GM19463 (cell line): ENCODE measurements around the gene FAM168B.

Experiments used
- ATAC-seq: cut with Tn5 transposase; IDR thresholded peaks from one replicate; pipeline ENCODE4 v1.9.1; 2021; ENCODE audit warnings: mild to moderate bottlenecking, moderate library complexity; ENCODE audit not compliant: unreplicated experiment

FAM168B gene

DNA sequence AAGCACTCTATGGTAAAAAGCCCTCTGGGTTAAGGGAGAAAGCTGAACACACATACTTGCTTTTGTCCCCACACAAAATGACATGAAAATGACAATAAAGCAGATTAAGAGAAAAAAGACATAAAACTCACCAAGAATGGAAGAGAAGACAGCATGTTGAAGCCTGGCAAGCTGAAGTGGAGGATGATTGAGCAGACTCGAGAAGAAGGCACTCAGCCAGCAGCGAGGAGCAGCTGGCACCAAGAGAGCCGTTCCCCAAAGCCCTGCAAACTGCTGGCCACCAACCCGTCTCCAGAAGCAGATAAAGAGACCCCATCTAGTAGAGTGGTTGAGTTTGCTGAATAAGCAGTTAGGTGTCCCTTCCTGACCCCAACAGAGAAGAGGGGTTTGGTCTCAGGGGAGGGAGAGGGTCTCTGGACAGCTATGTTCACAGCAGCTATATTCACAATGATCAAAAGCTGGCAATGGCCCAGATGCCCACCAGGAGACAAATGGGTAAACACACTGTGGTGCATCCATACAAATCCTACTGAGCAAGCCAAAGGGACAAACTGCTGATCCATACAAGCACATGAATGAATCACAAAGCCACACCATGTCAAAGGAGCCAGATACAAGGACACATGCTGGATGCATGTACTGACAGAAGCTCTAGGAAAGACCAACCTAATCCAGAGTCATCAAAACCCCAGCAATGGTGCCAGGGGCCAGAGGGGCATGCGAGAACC, 36.9 kb downstream of the FAM168B start:
- ATAC-seq: no peak

DNA sequence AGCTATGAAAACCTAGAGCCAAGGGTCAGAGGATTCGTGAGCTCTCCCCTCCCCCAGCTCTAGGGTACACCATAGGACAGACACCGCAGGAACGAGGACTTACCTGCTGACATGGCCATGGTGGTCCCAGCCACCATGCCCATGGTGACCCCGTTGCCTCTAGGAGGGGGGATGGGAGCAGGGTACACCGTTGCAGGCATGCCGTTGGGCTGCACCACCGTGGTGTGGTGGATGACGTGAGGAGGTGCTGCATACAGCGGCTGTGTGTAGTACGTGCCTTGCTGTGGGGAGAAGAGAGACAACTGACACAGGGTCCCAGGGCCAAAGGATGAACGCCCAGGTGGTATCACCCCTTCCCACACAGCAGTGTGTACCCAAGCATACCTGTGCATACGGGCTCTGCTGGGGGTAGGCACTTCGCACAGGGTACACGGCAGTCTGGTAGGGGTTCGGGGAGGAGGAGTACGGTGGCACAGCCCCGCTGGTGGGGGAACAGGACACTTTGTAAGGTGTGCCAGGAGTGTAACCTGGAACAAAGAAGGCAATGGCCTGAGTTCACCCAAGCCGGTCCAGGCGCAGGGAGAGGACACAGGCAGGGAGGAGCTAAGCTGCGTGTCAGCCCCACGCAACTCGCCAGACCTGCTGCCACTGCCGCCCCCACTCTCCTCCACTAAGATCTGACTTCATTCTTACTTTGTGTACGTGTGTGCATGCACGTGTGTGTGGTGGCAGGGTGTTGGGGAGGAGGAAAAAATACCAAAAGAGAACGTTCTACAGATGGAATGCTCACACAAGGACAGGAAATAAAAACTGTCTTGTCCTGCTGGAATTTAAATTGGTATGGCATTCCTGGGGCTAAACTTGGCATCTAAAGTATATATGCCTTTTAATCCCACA, 37.8 kb downstream of the FAM168B start:
- ATAC-seq: no peak

DNA sequence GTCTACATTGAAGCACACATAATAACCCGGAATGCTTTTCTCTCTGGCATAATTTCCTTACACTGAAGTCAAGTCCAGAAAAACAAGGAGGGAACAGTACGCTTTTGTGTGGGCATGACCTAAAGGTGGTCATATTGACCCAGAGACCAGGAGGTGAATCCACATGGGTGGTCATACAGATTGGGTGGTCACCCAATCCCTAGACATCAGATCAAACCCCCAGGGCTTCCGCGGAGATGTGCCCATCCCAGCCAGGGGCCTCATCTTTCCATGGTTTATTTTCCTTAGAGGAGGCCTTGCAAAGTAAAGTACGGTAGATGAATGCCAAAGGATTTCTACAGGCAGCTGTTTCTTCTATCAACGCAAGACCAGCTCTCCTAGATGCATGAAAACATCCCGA, 38.8 kb downstream of the FAM168B start:
- ATAC-seq: no peak

DNA sequence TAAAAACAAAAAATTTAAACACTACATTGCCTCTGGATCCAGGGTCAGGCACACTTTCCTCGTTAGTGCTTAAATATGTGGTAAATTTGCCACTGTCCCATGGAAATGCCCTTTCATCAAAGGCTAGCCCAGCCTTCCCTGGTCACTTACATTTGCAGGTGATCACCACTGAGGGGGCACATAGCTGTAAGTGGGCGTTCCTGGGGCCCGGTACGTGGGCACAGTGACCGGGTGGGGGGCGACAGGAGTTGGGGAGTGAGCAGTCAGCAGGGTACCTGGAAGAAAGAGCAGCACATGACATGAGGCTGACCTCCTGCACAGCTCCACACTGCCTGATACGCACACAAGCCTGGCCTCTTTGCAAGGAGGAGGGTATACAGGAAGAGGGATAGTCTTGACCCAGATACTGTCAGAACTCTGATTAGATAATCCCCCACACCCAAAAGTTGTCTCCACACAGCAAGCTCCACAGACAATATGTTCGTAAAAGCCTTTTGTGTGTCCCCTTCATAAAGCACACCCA, 40.5 kb downstream of the FAM168B start:
- ATAC-seq: no peak

DNA sequence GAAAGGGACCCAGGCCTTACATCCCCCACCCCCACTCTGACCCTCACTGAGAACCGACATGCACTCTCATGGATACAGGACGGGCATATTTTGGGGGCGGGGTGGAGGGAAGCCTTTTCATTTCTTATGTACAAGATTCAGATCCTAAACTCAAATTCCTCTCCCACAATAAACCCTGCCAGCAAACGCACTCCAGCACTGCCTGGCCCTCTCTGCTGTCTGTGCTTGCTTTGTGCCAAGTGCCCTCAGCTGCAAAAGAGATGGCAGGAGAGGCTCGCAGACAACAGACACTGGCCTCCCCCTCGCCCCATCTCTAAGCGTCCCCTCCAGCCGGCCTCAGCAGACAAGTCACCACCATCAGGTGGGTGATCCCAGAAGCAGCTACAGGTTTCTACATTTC, 42.4 kb downstream of the FAM168B start:
- no peak for ATAC-seq

DNA sequence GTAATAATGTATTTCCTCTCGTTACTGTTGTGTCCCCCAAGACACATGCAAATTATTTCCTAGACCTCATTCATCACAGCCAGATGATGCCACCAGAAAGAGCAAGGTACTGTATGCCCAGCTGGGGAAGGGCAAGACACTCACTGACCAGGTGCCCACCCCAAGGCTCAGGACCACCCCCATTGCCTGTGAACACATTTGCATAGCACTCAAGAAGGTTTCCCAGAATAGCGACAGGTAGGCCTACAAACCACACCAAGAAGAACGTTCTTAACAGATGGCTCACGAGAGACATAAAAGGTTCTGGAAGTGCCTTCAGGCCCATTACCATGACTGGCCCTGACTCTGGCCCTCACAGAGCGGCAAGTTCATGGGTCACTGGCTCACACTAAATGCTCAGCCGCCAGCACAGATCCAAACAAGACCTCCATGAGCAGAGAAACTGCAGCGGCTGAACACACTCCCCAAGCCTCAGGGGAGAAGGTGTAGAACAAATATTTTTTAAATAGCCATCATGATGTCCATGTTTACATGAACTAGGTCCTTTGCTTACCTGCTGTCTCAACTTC, 44.0 kb downstream of the FAM168B start:
- no peak for ATAC-seq

DNA sequence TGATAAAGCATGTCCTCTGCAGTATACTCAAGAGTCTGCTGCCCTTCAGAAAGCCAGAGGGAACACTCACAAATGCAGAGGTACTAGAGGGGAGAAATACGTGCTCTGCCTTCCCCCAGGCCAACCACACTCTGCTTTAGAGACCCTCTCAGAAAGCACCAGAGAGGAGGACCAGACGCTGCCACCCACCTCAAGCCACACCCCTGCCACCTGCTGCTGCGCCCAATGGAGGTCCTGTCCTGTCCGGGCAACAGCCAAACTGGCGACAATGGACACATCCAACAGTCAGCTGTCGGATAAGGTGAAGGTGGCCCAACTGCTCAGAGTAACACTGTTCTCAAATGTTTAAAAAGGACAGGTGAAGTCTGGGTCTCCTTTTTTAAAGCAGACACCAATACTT, 44.6 kb downstream of the FAM168B start:
- ATAC-seq: no peak

DNA sequence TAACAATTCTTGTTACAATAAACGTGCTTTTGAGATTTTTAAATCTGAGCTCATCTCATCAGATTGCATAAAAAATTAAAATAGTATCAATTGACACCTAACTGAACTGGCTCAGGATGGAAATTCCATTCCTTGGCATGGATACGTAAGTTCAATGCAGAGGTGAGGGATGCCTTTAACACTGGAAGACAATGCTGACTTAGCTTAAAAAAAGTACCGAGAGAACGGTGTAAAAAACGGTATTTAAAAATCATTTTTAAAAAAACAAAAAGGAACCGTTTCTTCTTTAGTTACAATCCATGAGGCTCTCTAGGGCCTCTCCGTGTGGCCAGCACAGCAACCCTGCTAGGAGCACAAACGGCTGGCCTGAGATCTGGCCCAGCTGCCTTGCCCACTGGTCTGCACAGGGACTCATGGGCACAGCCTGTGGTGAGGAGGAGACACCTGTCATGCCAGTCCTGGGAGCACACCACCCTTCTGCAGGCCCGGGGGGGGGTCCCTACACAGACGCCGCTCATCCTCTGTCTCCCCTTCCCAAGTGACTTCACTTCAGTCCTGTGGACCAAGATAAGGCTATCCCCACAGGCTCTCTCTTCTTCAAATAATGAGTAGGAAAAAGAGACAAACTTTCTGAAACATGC, 45.2 kb downstream of the FAM168B start:
- no peak for ATAC-seq

DNA sequence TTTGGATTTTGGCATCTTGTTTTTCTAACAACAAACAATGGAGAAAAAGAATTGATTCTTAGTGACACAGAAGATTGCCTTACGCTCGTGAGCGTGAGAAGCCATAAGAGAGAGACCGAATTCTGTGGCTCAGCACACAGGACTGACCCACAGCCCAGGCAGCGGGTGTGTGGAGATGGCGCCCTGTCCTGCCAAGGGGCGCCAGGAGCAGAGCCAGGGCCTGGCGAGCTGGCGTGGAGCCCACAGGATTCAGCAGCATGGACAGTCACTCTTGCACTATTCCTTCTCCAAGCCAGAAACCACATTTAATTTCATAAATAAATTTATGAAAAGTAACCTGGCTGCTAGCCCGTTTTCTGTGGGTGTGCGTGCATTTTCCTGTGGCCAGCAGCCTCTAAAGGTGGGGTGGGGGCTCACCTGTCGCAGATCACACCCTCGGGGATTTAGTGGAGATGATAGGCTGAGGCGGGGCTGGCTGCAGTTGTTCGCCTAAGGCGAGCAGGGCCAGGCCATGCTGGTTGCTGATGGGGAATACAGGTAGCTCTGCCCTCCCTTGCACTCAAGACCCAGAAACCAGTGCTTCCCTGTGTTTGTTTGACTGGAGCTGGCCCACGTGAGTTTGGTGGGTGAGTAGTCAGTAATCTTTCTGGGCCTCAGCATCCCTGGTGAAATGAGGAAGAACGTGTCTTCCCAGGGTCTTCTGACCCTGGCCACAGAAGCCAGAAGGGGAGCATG, 46.2 kb downstream of the FAM168B start:
- ATAC-seq: no peak

DNA sequence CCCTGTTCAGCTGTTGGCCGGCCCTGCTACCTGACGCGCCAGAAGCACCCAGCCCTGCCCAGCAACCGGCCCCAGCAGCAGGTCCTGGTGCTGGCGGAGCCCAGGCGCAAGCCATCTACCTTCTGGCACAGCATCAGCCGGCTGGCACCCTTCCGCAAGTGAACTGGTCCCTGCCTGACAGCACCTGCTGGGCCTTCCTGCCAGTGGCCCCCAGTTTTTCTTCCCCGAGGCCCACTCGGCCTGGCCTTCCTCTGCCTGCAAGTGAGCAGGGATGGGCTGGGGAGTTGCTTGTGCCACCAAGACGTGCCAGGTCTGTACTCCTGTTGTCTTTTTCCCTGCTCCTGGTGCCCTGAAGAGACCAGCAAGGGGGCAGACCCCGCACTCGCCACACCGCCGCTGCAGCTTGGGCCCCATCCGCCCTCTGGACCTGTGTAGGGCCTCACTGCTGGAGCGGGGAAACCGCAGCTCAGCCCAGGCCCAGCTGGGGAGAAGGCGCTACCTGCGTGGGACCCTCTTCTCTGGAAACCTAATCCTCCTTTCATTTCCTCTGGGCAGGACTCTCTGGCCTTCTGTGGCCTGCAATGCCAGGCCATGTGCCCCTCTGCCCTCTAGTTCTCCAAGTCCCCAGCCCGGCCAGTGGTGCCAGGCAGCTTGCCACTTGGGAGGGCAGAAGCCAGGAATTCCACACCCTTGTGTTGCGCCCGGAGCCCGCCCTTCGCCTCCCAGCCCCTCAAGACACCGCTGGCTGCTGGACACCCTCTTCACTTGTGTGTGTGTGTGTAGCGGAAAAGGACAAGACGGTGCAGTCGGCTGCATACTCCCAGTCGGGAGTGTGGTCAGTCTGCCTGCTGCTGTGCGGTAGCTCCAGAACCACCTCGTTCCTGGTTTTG, 47.0 kb downstream of the FAM168B start:
- ATAC-seq: no peak

DNA sequence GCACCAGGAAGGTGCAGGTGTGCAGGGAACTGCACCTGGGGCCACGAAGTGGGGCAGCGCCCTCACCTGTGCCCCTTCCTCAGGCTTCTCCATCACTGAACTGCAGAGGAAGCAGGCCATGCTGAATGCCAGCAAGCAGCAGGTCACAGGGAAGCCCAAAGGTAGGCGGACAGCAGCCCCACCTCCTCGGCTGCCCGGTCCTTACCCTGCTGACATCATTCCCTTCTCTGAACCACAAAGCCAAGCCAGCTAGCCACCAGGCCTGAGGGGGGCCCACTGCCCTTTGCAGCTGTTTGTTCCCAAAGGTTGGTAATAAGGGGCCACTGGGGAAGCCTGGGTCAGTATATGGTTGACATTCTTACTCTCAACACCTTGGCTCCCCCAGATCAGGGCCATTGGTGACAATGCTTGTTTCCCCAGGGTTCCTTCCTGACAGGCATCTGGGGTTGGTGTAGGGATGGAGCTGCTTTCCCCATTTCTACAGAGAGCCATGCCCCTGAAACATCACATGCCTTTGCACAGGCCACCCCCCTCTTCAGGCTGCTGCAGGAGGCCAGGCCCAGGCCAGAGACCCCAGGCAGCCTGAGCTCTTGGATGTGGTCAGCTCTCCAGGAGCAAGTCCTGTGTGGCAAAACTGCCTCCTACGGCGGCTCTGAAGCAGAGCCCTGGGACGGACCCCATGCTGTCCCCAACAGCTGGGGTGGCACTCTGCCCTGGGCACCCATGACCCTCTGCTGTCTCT, 47.8 kb downstream of the FAM168B start:
- no peak for ATAC-seq

DNA sequence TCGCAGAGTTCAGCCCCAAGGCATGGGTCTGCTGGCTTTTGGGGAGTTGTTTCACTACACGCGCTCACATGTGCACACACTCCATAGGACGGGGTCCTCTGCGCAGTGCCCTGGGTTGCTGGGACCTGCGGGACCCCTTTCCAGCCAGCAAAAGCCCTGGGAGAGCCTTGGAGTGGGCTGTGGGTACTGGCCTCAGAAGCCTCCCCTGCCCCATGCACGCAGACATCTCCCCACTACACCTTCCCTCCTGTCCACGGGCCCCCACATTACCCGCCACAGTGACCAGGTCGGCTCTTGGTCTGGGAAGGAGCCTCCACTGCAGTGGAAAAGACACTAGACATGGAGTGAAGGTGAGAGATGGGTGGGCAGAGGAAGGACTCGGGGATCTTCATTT, 48.5 kb downstream of the FAM168B start:
- ATAC-seq: no peak

DNA sequence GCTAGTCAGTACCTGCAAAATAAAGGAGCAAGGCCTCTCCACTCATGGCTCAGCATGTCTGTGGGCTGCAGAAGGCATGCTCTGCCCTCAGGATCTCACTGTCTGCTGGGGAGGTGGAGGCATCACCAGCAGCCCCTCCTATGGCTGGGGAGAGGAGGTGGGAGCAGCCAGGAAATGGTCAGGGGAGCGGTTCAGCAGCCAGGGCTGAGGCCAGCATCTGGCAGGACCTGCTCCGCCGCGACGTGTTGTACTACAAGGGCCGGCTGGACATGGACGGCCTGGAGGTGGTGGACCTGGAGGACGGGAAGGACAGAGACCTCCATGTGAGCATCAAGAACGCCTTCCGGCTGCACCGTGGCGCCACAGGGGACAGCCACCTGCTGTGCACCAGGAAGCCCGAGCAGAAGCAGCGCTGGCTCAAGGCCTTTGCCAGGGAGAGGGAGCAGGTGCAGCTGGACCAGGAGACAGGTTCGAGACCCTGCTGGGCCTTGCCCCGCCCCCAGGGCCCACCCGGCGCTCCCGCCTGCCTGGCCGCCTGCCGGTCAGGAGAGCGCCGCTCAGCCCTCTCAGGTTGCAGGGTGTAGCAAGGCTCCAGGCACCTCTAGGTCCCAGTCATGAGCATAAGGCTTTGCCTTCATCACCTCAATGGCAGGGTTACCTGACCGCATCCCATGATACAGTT, 49.0 kb downstream of the FAM168B start:
- no peak for ATAC-seq

DNA sequence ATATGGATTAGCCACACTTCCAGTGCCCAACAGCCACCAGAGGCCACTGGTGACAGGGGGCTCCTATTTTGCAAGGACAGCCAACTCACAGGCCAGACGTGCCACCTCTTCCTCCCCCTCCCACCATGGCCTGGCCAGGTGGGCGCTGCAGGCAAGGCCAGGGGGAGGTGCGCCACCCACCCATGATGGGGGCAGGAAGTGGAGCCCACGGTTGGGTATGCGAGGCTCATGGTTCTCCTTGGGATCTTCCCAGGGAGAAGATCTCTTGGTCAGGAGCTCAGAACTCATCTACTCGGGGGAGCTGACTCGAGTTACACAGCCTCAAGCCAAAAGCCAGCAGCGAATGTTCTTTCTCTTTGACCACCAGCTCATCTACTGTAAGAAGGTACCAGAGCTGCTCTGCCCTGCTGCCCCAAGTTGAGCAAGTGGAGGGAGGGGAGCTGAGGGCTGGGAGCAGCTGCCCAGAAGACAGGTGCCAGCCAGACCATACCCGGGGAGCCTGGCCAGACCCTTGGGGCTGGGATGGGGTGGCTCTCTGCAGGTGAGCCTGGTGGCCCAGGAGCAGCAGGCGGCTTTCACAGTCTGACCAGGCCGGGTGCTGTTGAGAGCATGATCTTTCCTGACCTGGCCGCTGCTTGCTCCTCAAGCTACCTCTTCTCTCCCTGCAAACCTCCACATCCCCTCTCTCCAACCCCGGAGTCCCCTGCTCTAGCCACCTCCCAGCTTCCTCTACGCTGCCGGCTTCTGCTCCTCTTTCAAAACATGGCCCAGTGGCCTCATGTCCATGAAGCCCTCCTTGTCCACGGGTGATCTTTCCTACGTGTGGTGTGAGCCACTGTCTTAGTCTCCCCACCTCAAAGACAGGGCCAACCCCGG, 49.8 kb downstream of the FAM168B start:
- ATAC-seq: no peak

DNA sequence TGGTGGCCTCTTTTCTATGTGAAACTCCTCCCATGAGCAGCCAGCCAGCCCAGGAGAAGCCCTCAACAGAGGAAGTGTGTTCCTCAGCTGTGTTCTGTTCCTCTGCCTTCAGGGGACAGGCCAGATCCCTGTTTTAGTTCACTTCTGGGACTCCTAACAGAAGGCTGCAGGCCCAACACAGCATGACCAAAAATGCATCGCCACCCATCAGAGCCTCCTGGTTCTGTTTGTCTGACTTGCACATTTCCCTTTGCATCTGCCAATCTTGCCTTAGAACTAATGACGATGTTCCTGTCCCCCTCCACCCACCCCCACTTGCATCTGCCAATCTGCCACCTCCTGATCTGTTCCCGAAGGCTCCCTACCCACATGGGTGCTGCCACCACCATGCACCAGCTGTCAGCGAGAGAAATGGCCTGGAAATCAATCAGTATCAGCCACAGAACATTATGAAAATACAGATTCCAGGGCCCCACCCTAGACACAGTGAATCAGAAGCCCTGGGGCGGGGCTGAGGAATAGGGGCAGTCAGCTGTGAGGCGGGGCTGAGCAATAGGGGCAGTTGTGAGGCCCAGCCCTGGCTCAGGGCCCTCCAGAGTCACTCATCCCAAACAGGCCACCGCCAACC, 51.0 kb downstream of the FAM168B start:
- ATAC-seq: no peak

DNA sequence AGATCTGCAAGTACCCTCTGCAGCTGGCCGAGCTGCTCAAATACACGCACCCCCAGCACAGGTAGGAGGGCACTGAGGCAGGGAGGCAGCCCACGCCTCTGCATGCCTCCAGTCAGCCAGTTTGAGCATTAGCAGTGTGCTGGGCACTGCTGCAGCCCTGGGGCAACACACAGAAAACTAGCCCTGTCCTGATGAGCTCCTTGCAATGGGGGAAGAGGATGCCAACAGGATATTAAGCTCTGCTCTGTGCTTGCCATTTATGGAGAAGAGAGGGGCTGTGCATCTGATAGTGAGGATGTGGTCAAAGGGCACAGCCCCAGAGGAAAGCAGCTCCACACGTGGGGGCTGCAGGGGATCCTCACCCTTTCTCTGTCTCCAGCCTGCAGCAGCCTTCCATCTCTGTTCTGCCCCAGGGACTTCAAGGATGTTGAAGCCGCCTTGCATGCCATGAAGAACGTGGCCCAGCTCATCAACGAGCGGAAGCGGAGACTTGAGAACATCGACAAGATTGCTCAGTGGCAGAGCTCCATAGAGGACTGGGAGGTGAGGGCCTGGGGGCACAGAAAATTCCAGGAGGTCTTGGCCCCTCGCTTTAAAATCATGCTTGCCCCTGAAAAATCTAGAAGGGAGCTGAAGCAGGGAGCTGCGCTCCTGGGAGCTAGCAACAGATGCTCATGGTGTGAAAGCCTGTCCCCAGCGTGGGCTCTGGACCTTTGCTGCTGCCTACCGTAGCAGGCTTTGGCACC, 51.7 kb downstream of the FAM168B start:
- no peak for ATAC-seq
